SK-N-SH (cell line): Measurements from ENCODE around the gene MDM4.

Experiments
- CHD2 ChIP-seq: fragments of 150-350 bp; IDR thresholded peaks from 2 replicates; pipeline ENCODE4 v1.6.1; 2018; ENCODE audit warnings: low read length; ENCODE audit not compliant: partially characterized antibody
- CTCF ChIP-seq: fragments of 200-600 bp; sonication (generic); IDR thresholded peaks from 2 replicates; pipeline ENCODE4 v1.6.1; 2017; ENCODE audit warnings: antibody characterized with exemption, mild to moderate bottlenecking, moderate library complexity
- JUND ChIP-seq: IDR thresholded peaks from 2 replicates; pipeline ENCODE4 v1.4.0; 2012
- MAX ChIP-seq: IDR thresholded peaks from 2 replicates; pipeline ENCODE4 v1.4.0; 2012; ENCODE audit warnings: low read depth
- NFIC ChIP-seq: IDR thresholded peaks from 2 replicates; pipeline ENCODE4 v1.4.0; 2012; ENCODE audit warnings: borderline replicate concordance
- POLR2AphosphoS5 ChIP-seq: IDR thresholded peaks from 2 replicates; pipeline ENCODE4 v1.6.1; 2012; ENCODE audit warnings: low read depth, low read length
- RCOR1 ChIP-seq: fragments of 150-350 bp; IDR thresholded peaks from 2 replicates; pipeline ENCODE4 v1.6.1; 2017; ENCODE audit warnings: antibody characterized with exemption, low read length
- REST ChIP-seq: IDR thresholded peaks from 2 replicates; pipeline ENCODE4 v1.6.1; 2012; ENCODE audit warnings: mild to moderate bottlenecking, low read depth, low read length, moderate library complexity
- RXRA ChIP-seq: IDR thresholded peaks from 2 replicates; pipeline ENCODE4 v1.4.0; 2012; ENCODE audit warnings: low read depth, mild to moderate bottlenecking, borderline replicate concordance
- SIN3A ChIP-seq: IDR thresholded peaks from 2 replicates; pipeline ENCODE4 v1.6.1; 2012; ENCODE audit warnings: low read depth, mild to moderate bottlenecking, low read length, moderate library complexity, borderline replicate concordance
- TAF1 ChIP-seq: IDR thresholded peaks from 2 replicates; pipeline ENCODE4 v1.6.1; 2012; ENCODE audit warnings: low read depth, mild to moderate bottlenecking, low read length, moderate library complexity, borderline replicate concordance
- TEAD4 ChIP-seq: IDR thresholded peaks from 2 replicates; pipeline ENCODE4 v1.4.0; 2012; ENCODE audit warnings: mild to moderate bottlenecking, borderline replicate concordance; ENCODE audit not compliant: insufficient read depth
- TF ChIP-seq, protein P1 (sequence below): IDR thresholded peaks from 2 replicates; pipeline ENCODE4 v1.4.0; 2012; ENCODE audit warnings: low read depth, borderline replicate concordance

GRCh38 chr1:204581759-204582158, 65.6 kb downstream of the MDM4 start:
- TF ChIP-seq RXRA: no peak
- no peak for TF ChIP-seq REST
- TF ChIP-seq, protein P1, sequence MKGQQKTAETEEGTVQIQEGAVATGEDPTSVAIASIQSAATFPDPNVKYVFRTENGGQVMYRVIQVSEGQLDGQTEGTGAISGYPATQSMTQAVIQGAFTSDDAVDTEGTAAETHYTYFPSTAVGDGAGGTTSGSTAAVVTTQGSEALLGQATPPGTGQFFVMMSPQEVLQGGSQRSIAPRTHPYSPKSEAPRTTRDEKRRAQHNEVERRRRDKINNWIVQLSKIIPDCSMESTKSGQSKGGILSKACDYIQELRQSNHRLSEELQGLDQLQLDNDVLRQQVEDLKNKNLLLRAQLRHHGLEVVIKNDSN: no peak
- no peak for TF ChIP-seq CTCF
- no peak for TF ChIP-seq RCOR1
- no peak for TF ChIP-seq TEAD4
- no peak for TF ChIP-seq NFIC
- no peak for TF ChIP-seq POLR2AphosphoS5
- TF ChIP-seq CHD2: no peak
- TF ChIP-seq SIN3A: no peak
- TF ChIP-seq TAF1: no peak
- no peak for TF ChIP-seq MAX
- no peak for TF ChIP-seq JUND
